ENCODE data around the gene DSCAML1. TPM values are rescaled to one million over a fixed set of nuclear protein-coding genes. Genes with fewer than 3 reads are reported as not detected.

DSCAML1 gene
- total RNA-seq, 1 experiment from 2014 or later = 0.15 TPM

GRCh38 chr11:117440258-117440657 lies 356.8 kb downstream of the DSCAML1 start:
- Histone ChIP-seq H3K9me3 (ENCODE audit: control insufficient read depth, low read depth, low read length) (no peaks in the 10 kb centered on the region), H3K4me2 (ENCODE audit: insufficient read depth, insufficient read length, low read length) (no peak overlapping the region), H3K4ac (ENCODE audit: low read depth, low read length) (no peak overlapping the region), H2BK120ac (ENCODE audit: low read depth, low read length, poor library complexity, severe bottlenecking) (no peak overlapping the region), H3K23me2 (ENCODE audit: insufficient read length, low read depth, low read length, poor library complexity, severe bottlenecking) (no peaks in the 10 kb centered on the region), H4K8ac (replicated peaks; ENCODE audit: insufficient read length, low read depth, low read length) (no peak overlapping the region), H3T11ph (ENCODE audit: low read length) (no peak overlapping the region), H3K56ac (ENCODE audit: insufficient read length, low read depth, low read length) (no peak overlapping the region), H2BK12ac (ENCODE audit: insufficient read length, low read depth, low read length) (no peak overlapping the region), H3K14ac (ENCODE audit: insufficient read depth, low read length) (no peak overlapping the region), H3K23ac (ENCODE audit: insufficient read length, low read depth, low read length) (no peak overlapping the region), H3K27ac (ENCODE audit: insufficient read length, low read depth, low read length) (no peak overlapping the region), H2BK20ac (ENCODE audit: low read depth, low read length, poor library complexity, severe bottlenecking) (no peak overlapping the region), H3K27me3 (ENCODE audit: insufficient read depth, low read length) (no peaks in the 10 kb centered on the region), H3K18ac (ENCODE audit: insufficient read length, low read depth, low read length) (no peak overlapping the region), H4K5ac (ENCODE audit: insufficient read length, low read depth, low read length) (no peak overlapping the region), H2BK15ac (ENCODE audit: low read depth, low read length) (no peak overlapping the region), H4K20me1 (ENCODE audit: control insufficient read depth, insufficient read depth, insufficient read length) (no peaks in the 10 kb centered on the region), H3K4me1 (ENCODE audit: insufficient read depth, low read length) (no peaks in the 10 kb centered on the region), H2AK5ac (ENCODE audit: insufficient read length, low read length) (no peak overlapping the region), H3K79me2 (ENCODE audit: insufficient read depth, low read length) (no peaks in the 10 kb centered on the region), H2BK5ac (ENCODE audit: insufficient read length, low read length) (no peak overlapping the region), H4K91ac (ENCODE audit: insufficient read length, low read depth, low read length) (no peak overlapping the region), H3K9ac (ENCODE audit: extremely low read depth, insufficient read length, low read length) (no peak overlapping the region), H3K79me1 (ENCODE audit: insufficient read depth, low read depth, low read length, poor library complexity, severe bottlenecking) (no peaks in the 10 kb centered on the region), H2AFZ (ENCODE audit: low read length) (no peak overlapping the region)
- Mint-ChIP-seq H3K4me1 (peaks cover 19 to 31% of the 10 kb centered on the region in 2 experiments), H3K27me3 (ENCODE audit: low read depth) (peaks cover 25% of the 10 kb centered on the region), H3K4me3 (no peak overlapping the region), H3K36me3 (ENCODE audit: insufficient read depth in 1 of 3, low read depth in 3 of 3) (no peaks in the 10 kb centered on the region), H3K27ac (no peak overlapping the region), H3K9me3 (peaks cover 0 to 4% of the 10 kb centered on the region in 2 experiments; a peak in 2 of 5 replicates)
- WGBS (ENCODE audit: extremely low coverage, insufficient read length, low lambda C conversion rate) = no CpG with 5 or more reads among the region's 8 CpGs
- no peak for TF ChIP-seq CTCF (conservative IDR thresholded peaks at IDR 0.05)
- DNase-seq = no peak

Measured in H9 (cell line).